HG03378 (cell line): ENCODE data around the gene PKD1.

Source experiments
- ATAC-seq: cut with Tn5 transposase; IDR thresholded peaks from one replicate; pipeline ENCODE4 v1.9.1; 2021; ENCODE audit warnings: mild to moderate bottlenecking, moderate library complexity; ENCODE audit not compliant: unreplicated experiment

The PKD1 gene

DNA sequence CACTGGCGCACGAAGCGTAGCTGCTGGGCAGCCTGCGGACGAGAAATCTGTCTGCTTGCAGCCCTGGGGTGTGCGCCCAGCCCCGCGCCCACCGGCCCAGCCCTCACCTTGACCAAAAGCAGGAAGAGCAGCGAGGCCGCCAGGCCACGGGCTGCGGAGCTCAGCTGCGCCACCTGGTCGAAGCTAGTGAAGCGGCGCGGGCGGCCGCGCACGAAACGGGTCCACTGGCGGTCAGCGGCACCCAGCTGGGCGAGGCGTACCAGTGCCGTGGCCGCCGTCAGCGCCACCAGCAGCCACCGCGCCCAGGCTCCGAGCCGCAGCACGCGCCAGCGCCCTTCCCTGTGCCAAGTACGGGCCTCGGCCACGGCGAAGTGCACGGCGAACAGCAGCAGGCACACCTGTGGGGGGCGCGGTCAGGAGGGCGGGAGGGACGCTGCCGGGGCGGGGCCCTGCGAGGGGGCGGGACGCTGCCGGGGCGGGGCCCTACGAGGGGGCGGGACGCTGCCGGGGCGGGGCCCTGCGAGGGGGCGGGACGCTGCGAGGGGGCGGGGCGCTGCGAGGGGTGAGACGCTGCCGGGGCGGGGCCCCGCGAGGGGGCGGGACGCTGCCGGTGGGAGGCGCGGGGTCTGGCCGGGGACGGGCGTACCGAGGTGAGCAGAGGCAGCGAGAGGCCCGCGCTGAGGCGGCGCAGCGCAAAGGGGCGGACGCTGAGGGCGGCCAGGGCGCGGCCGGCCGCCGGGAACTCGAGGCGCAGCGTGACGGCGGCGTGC, 44.7 kb downstream of the PKD1 start:
- no peak for ATAC-seq

DNA sequence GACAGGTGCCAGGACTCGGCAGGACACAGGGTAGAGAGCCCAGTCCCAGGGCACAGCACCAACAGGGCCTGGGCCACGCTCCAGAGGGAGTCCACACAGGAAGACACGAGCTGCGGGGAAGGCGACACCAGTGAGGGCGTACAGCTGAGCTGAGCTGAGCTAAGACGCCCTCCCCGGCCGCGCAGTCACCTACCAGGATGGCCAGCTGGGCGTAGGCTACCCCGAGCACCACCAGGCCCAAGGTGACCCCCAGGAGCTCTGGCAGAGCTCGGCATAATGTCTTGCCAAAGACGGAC, 45.3 kb downstream of the PKD1 start:
- no peak for ATAC-seq

DNA sequence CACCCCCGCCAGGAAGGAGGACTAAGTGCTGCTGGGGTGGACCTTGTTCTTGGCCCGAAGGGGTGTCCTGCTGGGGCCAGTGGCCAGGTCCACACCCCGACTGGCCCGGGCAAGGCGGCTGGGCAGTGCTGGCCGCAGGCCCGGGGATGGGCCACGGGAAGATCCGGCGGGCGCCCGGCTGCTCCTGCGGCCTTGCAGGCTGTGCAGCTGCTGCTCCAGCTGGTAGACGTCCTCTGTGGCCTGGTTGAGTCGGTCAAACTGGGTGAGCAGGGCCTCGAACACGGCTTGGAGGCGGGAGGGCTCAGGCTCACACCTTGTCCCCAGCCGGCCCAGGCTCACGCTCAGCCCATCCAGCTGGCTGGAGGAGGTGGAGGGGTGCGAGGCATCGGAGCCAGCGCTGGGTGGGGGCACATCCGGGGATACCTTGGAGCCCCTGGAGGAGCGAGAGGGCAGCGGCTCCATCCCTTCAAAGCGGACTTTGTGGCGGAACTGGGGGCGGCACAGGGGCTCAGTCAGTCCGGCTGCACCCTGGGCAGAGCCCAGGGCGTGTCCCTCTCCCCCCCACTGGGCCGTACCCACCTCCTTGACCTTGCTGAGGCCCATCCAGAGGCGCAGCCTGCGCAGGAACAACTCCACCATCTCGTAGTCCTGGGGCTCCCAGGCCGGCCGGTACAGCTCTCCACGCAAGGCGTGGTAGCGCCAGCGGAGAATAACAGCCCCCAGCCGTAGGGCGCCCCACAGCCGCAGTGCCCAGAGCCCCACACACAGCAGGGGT, 45.8 kb downstream of the PKD1 start:
- no peak for ATAC-seq

DNA sequence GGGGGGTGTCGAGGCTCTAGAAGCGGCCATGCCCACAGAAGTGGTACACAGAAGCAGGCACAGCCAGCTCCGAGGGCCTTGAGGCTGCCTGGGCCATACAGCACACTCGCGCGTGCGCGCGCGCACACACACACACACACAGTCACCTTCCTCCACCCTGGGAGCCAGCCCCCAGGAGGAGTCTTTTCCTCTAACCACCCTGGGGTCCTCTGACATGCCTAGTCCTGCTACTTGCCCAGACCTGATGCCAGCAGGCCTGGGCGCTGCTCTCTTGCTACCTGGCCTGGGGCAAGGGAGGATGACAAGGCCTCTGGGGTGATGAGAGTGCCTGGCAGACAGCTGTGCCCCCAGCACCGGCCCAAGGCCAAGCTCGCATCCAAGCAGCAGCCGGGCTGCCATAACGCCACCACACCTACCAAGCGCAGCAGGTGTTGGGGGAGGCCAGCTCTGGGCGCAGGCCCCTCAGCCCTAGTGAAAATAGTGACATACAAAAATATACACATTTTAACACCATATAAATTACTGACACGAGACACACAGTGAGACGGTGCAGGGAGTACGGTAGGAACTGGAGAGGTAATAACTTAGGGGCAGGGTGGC, 46.8 kb downstream of the PKD1 start:
- ATAC-seq: no peak

DNA sequence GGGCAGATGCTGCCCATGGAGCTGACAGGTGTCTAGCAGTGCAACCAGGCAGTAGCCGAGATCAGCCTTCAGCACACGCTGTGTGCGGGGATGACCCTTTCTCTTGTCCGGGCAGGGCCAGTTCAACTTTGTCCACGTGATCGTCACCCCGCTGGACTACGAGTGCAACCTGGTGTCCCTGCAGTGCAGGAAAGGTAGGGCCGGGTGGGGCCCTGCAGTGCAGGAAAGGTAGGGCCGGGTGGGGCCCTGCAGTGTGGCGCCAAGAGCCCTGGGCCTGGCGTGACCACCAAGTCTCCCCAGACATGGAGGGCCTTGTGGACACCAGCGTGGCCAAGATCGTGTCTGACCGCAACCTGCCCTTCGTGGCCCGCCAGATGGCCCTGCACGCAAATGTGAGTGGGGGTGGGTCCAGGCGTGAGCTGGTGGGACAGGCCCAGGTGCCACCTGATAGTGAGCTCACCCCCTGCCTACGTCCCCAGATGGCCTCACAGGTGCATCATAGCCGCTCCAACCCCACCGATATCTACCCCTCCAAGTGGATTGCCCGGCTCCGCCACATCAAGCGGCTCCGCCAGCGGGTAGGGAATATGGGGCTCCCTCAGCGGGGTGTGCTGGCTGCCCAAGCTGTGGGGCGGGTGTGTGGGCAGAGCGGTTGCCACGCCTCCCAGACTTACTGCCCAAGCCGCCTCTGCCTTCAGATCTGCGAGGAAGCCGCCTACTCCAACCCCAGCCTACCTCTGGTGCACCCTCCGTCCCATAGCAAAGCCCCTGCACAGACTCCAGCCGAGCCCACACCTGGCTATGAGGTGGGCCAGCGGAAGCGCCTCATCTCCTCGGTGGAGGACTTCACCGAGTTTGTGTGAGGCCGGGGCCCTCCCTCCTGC, 47.7 kb downstream of the PKD1 start:
- no peak for ATAC-seq

DNA sequence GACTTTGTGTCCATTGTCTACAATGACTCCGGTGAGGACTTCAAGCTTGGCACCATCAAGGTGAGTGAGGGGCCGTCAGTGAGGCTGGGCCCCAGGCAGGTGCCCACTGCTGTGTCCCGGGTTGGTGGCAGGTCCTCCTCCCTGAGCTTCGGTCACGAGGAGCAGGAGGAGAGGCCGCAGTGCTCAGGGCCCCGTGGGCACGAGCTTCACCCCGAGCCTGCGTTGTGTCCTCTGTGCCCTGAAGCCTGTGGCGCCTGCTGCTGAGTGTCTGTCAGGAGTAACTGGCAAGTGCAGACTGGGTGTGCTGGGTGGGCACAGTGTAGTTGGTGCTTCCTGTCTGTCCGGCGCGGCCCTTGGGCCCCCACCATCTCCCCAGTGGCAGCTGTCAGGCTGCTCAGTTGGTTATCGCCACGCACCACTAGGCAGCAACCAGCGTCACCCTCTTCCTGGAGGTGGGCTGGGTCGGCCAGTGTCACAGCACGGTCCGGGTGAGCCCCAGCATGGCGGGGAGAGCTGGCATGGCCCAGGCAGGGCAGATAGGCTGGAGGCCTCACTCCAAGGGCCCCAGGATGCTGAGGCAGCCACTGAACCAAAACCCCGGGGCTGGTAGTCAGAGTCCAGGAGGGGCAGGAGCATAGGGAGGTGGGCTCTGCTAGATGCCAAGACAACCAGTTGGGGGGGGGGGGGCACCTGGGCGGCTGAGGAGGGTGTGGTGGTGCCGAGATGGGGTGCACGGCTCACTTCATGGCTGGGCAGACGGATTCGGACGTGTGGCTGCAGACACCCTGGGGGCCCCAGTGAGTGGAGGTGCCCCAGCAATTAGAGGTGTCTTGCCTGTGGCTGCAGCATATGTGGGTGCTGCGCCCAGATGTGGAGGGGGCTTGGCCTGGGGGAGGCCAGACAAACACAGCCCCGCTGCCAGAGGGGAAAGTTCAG, 48.6 kb downstream of the PKD1 start:
- ATAC-seq: no peak

DNA sequence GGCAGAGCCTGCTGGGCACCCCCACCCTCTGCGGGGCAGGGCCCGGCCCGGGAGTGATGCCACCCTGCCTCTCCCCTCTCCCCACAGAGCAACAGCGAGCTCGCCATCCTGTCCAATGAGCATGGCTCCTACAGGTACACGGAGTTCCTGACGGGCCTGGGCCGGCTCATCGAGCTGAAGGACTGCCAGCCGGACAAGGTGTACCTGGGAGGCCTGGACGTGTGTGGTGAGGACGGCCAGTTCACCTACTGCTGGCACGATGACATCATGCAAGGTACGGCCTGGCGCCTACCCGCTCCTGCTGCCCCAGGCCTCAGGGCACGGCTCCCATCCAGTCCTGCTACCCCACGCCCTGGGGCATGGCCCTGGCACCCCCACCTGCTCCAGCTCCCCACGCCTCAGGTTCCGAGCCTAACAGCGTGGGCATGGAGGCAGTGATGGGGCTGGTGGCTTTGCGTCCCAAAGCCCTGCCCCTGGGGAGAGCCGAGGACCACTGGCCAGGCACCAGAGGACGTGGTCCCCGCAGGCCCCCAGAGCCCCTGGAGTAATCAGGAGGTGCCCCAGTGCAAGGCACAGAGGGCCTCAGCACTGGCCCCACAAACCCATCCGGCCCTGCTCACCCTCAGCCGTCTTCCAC, 49.5 kb downstream of the PKD1 start:
- no peak for ATAC-seq

DNA sequence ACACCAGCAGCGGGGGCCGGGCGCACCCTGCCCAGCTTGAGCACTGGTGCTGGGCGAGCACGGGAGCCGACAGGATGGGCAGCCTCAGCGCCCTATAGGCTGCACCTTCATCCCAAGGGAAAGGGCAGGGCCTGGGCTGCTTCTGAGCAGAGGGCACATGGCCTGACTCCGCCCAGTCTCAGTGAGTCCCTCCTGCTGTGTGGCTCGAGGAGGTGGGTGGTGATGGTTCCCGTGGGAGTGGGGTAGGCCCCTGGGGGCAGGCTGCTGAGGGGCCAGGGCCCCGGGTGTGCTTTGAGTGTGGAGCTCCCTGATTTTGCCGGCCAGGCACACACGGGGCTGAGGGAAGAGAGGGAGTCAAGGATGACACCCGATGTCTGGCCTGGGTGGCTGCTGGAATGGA, 50.0 kb downstream of the PKD1 start:
- no peak for ATAC-seq

DNA sequence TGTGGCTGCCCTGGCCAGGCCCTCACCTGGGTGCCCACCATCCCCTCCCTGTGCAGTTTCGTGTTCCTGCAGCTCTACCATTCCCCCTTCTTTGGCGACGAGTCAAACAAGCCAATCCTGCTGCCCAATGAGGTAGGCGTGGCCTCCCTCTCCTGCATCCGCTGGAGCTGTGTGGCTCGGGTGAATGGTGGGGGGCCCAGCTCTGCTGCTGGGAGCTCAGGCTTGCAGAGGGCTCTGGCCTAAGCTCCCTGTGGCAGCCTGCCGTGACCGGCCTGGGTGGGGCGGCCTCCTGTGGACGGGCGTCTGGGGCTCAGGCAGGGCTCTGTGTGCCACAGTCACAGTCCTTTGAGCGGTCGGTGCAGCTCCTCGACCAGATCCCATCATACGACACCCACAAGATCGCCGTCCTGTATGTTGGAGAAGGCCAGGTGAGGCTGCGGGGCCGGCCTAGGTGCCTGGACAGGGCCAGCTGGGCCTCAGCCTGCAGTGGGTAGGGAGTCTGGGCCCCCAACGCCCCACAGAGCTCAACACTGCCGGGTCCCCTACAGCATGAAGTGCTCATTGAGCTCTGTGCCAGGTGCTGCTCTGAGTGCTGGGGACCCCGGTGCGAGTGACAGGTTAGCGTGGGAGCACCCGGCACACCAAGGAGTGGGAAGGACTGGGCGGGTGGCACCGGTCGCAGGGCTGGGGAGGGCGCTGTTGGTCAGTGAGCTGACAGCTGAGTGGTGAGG, 50.6 kb downstream of the PKD1 start:
- no peak for ATAC-seq

DNA sequence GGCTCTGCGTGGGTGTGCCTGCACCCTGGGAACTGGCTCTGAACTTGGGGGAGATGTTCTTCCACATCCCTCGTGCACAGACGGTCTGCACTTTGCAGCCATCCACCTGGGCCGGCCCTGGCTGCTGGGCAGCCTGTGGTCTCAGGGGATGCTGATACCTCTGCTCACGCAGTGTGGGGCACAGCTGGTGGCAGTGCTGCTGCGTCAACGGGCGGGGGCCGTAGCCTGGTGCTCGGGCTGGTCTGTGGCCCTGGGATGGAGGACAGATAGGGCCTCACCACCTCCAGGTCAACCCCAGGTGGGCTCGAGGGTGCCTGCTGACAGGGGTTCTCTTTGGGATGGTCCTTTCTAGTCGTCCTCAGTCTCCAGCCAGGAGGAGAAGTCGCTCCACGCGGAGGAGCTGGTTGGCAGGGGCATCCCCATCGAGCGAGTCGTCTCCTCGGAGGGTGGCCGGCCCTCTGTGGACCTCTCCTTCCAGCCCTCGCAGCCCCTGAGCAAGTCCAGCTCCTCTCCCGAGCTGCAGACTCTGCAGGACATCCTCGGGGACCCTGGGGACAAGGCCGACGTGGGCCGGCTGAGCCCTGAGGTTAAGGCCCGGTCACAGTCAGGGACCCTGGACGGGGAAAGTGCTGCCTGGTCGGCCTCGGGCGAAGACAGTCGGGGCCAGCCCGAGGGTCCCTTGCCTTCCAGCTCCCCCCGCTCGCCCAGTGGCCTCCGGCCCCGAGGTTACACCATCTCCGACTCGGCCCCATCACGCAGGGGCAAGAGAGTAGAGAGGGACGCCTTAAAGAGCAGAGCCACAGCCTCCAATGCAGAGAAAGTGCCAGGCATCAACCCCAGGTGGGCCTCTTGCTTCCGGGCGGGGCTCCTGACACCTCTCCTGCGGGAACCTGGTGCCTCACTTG, 51.6 kb downstream of the PKD1 start:
- no peak for ATAC-seq

DNA sequence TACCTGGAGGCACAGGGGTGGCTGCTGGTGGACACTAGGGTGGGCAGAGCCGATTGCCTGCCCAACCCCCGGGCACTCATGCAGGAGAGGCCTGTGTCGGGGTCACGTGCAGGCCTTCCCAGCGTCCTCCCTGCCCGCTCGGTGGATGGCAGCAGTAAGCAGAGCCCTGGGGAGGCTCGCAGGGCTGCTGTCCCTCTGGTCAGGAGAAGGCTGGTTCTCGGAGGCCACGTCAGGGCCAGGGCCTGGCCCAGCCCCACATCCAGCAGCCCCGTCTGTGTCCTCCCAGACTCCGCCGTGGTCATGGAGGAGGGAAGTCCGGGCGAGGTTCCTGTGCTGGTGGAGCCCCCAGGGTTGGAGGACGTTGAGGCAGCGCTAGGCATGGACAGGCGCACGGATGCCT, 52.3 kb downstream of the PKD1 start:
- ATAC-seq: no peak

DNA sequence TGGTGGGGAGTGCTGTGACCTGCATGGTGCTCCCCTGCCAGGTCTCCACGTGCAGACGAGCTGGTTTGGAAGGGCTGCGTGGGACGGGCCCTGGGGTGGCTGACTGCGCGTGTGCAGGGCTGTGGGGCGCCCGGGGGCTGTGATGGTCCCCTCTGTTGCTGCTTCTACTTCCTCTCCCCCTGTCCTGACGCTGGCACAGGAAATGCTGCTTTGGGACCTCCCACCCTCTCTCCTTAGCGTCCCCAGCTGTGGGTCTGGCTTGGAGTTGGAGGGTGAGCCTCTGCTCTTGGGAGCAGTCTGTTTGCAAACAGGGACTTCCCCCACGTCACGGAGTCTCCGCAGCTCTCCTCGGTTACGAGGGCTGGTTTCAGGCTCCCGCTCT, 52.7 kb downstream of the PKD1 start:
- no peak for ATAC-seq

DNA sequence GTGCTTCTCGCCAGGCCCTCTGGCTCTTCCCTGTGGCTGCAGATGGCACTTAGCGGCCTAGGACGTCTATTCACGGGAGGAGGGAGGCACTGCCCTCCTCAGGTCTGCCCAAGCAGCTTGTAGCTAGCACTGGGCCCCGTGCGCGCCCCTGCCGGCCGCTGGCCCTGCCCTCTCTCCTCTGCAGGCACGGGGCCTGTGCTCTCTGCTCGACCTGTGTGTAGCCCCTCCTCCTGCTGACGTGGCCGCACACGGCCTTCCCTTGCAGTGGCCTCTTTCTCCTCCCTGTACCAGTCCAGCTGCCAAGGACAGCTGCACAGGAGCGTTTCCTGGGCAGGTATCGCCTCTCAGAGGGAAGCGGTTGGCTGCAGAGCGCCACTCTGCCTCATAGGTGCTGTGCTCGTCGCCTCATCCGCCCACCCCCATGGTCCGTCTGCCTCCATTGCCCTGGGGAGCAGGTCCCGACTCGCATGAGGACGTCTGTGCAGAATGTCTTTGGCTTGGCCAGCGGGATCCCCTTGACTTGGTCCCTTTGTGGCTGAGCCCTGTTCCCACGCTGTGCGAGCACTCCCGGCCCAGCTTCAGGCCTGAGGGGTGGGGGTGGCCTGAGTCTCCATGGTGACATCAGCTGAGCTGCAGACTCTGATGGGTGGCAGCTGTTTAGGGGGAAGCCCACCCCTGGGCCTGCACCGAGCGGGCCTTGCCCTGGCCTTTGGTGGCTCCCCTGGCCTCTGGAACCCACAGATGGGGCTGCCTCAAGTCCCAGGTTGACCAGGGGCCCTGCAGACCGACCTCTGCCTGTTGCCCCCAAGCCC, 53.3 kb downstream of the PKD1 start:
- no peak for ATAC-seq

DNA sequence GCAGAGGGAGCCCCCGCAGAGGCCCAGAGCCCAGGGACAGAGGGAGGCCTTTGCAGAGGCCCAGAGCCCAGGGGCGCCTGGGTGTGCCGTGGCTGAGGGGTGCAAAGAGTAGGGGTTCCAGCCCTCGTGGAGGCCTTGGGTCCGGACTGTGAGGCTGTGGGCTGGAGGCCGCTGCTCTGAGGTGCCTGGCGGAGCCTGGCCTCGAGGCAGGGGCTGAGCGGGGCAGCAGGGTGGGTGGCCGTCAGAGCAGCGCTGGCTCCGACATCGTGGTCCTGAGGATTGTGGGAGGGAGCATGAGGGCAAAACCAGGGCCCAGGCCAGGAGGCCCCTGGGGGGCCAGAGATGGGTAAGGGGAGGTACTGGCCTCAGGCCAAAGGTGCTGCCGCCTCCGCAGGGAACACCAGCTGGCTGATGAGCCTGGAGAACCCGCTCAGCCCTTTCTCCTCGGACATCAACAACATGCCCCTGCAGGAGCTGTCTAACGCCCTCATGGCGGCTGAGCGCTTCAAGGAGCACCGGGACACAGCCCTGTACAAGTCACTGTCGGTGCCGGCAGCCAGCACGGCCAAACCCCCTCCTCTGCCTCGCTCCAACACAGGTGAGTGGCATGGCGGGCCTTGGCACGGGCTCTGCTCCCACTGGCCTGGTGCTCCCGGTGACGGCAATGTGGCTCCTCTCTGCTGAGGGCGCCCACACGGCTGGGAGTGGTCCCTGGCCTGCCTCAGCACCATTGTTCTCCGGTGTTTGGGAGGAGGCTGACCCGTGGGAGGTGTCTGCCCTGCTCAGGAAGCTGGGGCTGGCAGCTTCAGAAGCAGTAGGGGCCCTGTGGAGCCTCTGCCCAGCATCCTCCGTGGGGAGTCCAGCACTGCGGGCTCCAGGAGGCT, 54.3 kb downstream of the PKD1 start:
- ATAC-seq: no peak

DNA sequence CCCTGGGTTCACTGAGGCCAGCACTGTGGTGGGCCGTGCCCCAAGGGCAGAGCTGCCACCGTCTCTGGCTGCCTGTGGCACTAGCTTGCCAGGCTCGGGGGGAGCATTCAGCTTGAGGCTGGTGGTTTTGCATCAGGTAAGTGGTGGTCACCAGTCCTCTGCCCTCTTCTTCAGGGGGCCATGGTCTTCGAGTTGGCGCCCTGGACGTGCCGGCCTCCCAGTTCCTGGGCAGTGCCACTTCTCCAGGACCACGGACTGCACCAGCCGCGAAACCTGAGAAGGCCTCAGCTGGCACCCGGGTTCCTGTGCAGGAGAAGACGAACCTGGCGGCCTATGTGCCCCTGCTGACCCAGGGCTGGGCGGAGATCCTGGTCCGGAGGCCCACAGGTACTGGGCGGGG, 55.7 kb downstream of the PKD1 start:
- ATAC-seq: no peak

DNA sequence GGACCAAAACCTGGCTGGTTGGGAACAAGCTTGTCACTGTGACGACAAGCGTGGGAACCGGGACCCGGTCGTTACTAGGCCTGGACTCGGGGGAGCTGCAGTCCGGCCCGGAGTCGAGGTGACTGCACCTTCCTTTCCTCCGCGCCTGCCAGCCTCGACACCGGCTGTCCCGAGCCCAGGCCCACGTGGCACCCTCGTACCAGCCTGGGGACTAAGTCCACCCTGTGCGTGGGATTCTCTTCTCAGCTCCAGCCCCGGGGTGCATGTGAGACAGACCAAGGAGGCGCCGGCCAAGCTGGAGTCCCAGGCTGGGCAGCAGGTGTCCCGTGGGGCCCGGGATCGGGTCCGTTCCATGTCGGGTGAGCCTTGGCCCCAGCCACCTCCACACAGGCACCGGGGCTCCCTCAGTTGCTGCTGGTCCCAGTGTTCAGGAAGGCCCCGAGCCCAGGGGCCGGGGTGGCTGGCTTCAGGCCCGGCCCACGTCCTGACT, 56.3 kb downstream of the PKD1 start:
- no peak for ATAC-seq
